ENCODE data around the gene DNAJC5. TPM values are rescaled to one million over a fixed set of nuclear protein-coding genes. Genes with fewer than 3 reads are reported as not detected.

DNAJC5 gene
- total and polyA plus RNA-seq, 9 donors: 11.1 to 32.8 (median 26.5) TPM

GRCh38 chr20:63861981-63862901, 32.7 kb upstream of the DNAJC5 start:
- Histone ChIP-seq H3K27me3 (no peaks in the 10 kb centered on the region), H3K4me1 (ENCODE audit: insufficient read depth) (peaks cover 27% of the 10 kb centered on the region), H3K36me3 (no peaks in the 10 kb centered on the region), H3K4me3 (no peak overlapping the region), H3K27ac (no peak overlapping the region), H3K9me3 (no peaks in the 10 kb centered on the region)
- DNase-seq: peak; percentile 30 to 51 (median 48)
- TF ChIP-seq POLR2A (IDR thresholded peaks at IDR 0.05) (no peak), CTCF (IDR thresholded peaks at IDR 0.05) (no peak), EP300 (IDR thresholded peaks at IDR 0.05) (no peak)
- intact Hi-C loops (cut with DNase I): loop anchor here (5.0 kb wide), 5 partner anchors 35 to 325 kb away; partner anchors contain the start of gene PTK6 (in 2 of the 4)
- 93 to 94% (median 93%) methylated on average over 82 to 95 of the region's 95 CpGs for WGBS, 3 donors

GRCh38 chr20:63863021-63863797, 31.7 kb upstream of the DNAJC5 start:
- H3K27me3 ChIP-seq: no peaks in the 10 kb centered on the region
- H3K4me1 ChIP-seq (ENCODE audit: insufficient read depth): peaks cover 20% of the 10 kb centered on the region
- H3K4me3 ChIP-seq: no peak overlapping the region
- DNase-seq: no peak
- intact Hi-C loops (cut with DNase I): loop anchor here (5.0 kb wide), 5 partner anchors 36 to 326 kb away; partner anchors contain the start of gene PTK6 (in 2 of the 4)
- no peaks in the 10 kb centered on the region for H3K36me3 ChIP-seq
- TF ChIP-seq POLR2A (IDR thresholded peaks at IDR 0.05) (no peak), CTCF (IDR thresholded peaks at IDR 0.05) (no peak), EP300 (IDR thresholded peaks at IDR 0.05) (no peak)
- H3K27ac ChIP-seq: peak overlapping the region in 1 of 2 donors; percentile 80
- WGBS, 3 donors: 59 to 74% (median 67%) methylated on average over 18 of the region's 18 CpGs
- H3K9me3 ChIP-seq: no peaks in the 10 kb centered on the region

GRCh38 chr20:63863798-63864544, 31.0 kb upstream of the DNAJC5 start:
- H3K4me3 ChIP-seq: peak overlapping the region; percentile 99
- no peaks in the 10 kb centered on the region for H3K27me3 ChIP-seq
- intact Hi-C loops (cut with DNase I): loop anchor here (2.0 to 5.0 kb wide), 6 partner anchors 37 to 327 kb away; partner anchors contain the start of gene PTK6 (in 2 of the 4)
- H3K4me1 ChIP-seq (ENCODE audit: insufficient read depth): peaks cover 12% of the 10 kb centered on the region
- TF ChIP-seq POLR2A (IDR thresholded peaks at IDR 0.05) (no peak), CTCF (IDR thresholded peaks at IDR 0.05) (peak; percentile 75 to 87 (median 87)), EP300 (IDR thresholded peaks at IDR 0.05) (no peak)
- 7 to 9% (median 7%) methylated on average over 28 to 38 of the region's 38 CpGs for WGBS, 3 donors
- no peaks in the 10 kb centered on the region for H3K9me3 ChIP-seq
- peak overlapping the region; percentile 66 to 80 for H3K27ac ChIP-seq
- no peaks in the 10 kb centered on the region for H3K36me3 ChIP-seq
- peak; percentile 77 to 85 (median 80) for DNase-seq

Measured in ovary (tissue), 9 donors.